Measurements from ENCODE around the gene CACNG3. TPM values are rescaled to one million over a fixed set of nuclear protein-coding genes. Genes with fewer than 3 reads are reported as not detected.

The CACNG3 gene
- total and polyA plus RNA-seq, 10 donors, result not detected

DNA sequence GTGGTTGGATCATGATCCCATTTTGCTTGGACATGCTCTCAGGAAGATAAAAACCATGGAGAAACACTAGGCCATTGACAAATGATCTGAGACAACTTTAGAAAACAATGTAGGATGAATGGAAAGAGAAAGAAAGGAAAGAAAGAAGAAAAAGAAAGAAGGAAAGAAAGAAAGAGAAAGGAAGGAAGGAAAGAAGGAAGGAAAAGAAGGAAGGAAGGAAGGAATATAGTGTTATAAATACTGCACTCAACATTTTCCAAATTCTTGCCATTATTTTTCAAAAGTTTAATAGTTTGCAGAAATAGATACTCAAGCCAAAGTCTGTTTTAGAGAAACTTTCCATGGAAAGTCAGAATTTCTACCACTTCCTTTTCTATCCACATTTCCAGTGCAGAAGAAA is 39.2 kb upstream of the CACNG3 start:
- intact Hi-C loops (cut with DNase I; ENCODE audit: low total_unique reads), result no loop called here

GRCh38 chr16:24217461-24217860 is 38.7 kb upstream of the CACNG3 start:
- intact Hi-C loops (cut with DNase I; ENCODE audit: low total_unique reads), result no loop called here
- no peak overlapping the region for H3K27ac ChIP-seq
- TF ChIP-seq POLR2AphosphoS5 (IDR thresholded peaks at IDR 0.05) (no peak), POLR2A (IDR thresholded peaks at IDR 0.05) (no peak)
- TF ChIP-seq, protein P1, sequence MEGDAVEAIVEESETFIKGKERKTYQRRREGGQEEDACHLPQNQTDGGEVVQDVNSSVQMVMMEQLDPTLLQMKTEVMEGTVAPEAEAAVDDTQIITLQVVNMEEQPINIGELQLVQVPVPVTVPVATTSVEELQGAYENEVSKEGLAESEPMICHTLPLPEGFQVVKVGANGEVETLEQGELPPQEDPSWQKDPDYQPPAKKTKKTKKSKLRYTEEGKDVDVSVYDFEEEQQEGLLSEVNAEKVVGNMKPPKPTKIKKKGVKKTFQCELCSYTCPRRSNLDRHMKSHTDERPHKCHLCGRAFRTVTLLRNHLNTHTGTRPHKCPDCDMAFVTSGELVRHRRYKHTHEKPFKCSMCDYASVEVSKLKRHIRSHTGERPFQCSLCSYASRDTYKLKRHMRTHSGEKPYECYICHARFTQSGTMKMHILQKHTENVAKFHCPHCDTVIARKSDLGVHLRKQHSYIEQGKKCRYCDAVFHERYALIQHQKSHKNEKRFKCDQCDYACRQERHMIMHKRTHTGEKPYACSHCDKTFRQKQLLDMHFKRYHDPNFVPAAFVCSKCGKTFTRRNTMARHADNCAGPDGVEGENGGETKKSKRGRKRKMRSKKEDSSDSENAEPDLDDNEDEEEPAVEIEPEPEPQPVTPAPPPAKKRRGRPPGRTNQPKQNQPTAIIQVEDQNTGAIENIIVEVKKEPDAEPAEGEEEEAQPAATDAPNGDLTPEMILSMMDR (IDR thresholded peaks at IDR 0.05 in 8 of 11, conservative IDR thresholded peaks at IDR 0.05 in 3 of 11), result no peak

More for the DNA sequence above, 39.2 kb upstream of the CACNG3 start:
- Histone ChIP-seq H3K4me3 (no peak overlapping the region), H3K4me1 (no peaks in the 10 kb centered on the region), H3K27me3 (replicated peaks in 1 of 7) (no peaks in the 10 kb centered on the region), H3K36me3 (peaks cover 0 to 100% (median 37%) of the 10 kb centered on the region in 6 donors), H3K9me3 (peaks cover 0 to 5% (median 0%) of the 10 kb centered on the region in 8 donors), H3K27ac (no peak overlapping the region)
- no peak for DNase-seq
- TF ChIP-seq POLR2AphosphoS5 (IDR thresholded peaks at IDR 0.05) (no peak), POLR2A (IDR thresholded peaks at IDR 0.05) (no peak)
- TF ChIP-seq, protein P1 (IDR thresholded peaks at IDR 0.05 in 8 of 11, conservative IDR thresholded peaks at IDR 0.05 in 3 of 11), result no peak

DNA sequence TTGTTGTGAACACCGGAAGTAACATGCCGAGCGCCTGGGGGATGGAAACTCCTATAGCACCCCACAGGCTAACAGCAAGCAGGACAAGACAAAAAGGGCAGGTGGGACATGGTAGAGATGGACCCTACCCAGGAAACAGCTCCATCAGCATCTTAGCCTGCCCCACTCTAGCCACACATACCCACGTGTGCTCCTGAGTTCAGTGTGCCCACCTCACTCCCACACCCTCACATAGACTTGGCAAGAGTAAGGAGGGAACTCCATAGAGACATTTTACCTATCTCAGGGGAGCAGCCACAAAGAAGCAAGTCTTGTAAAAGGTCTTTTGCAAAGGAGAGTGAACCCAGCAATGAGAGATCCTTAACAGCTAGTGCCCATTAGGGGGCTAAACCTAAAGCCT is 37.8 kb upstream of the CACNG3 start:
- 79 to 99% (median 94%) methylated on average over 4 of the region's 4 CpGs for WGBS, 5 donors

More at GRCh38 chr16:24217461-24217860, 38.7 kb upstream of the CACNG3 start:
- peaks cover 0 to 100% (median 37%) of the 10 kb centered on the region in 6 donors for H3K36me3 ChIP-seq
- peaks cover 0 to 9% (median 0%) of the 10 kb centered on the region in 8 donors for H3K9me3 ChIP-seq
- 87 to 95% (median 91%) methylated on average over 3 of the region's 3 CpGs for WGBS, 5 donors
- no peaks in the 10 kb centered on the region for H3K4me1 ChIP-seq
- H3K4me3 ChIP-seq, result no peak overlapping the region
- no peaks in the 10 kb centered on the region for H3K27me3 ChIP-seq (replicated peaks in 1 of 7)
- no peak for DNase-seq

DNA sequence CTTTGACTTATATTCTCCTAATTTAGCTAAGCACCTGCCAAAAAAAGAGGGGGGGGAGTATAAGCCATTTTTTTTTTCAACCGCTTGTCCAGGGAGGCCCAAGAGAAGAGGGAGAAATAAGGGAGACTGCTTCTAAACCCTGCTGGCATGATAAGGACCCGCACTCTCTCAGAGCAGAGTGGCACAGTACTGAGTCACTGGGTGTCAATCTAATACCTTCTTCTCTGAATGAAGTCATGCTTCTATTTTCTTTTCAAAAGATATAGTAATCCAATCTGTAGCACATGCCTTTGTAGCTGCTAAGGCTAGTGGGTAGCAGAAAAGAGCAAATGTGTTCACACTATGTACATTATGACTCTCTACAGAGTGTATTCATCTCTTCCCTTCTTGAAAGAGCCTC is 34.9 kb upstream of the CACNG3 start:
- Histone ChIP-seq H3K4me1 (no peaks in the 10 kb centered on the region), H3K4me3 (no peak overlapping the region), H3K27me3 (replicated peaks in 1 of 7) (no peaks in the 10 kb centered on the region), H3K36me3 (peaks cover 0 to 64% (median 9%) of the 10 kb centered on the region in 6 donors), H3K27ac (no peak overlapping the region), H3K9me3 (peaks cover 0 to 9% (median 0%) of the 10 kb centered on the region in 8 donors)
- WGBS, 5 donors, result 94 to 100% (median 96%) methylated on average over 2 of the region's 2 CpGs
- TF ChIP-seq, protein P1 (IDR thresholded peaks at IDR 0.05 in 8 of 11, conservative IDR thresholded peaks at IDR 0.05 in 3 of 11), result no peak
- TF ChIP-seq POLR2A (IDR thresholded peaks at IDR 0.05) (no peak), POLR2AphosphoS5 (IDR thresholded peaks at IDR 0.05) (no peak)
- no peak for DNase-seq
- intact Hi-C loops (cut with DNase I; ENCODE audit: low total_unique reads), result no loop called here

More for the DNA sequence above, 37.8 kb upstream of the CACNG3 start:
- no peak for DNase-seq
- Histone ChIP-seq H3K9me3 (peaks cover 0 to 9% (median 0%) of the 10 kb centered on the region in 8 donors), H3K27ac (no peak overlapping the region), H3K4me1 (no peaks in the 10 kb centered on the region), H3K27me3 (replicated peaks in 1 of 7) (no peaks in the 10 kb centered on the region), H3K4me3 (no peak overlapping the region), H3K36me3 (peaks cover 0 to 93% (median 29%) of the 10 kb centered on the region in 6 donors)
- intact Hi-C loops (cut with DNase I; ENCODE audit: low total_unique reads), result no loop called here
- TF ChIP-seq POLR2AphosphoS5 (IDR thresholded peaks at IDR 0.05) (no peak), POLR2A (IDR thresholded peaks at IDR 0.05) (no peak)
- TF ChIP-seq, protein P1 (IDR thresholded peaks at IDR 0.05 in 8 of 11, conservative IDR thresholded peaks at IDR 0.05 in 3 of 11), result no peak

Measured in spleen (tissue), 11 donors.